HEK293 (cell line): ENCODE results near the gene PTPRF.
A peak's percentile ranks its signal among the peaks of the same experiment; 100 is the strongest.
"Not testable (repeated sequence)": the region's sequence is repeated elsewhere in the genome, so short reads cannot be mapped to it uniquely, and the experiment has no call there.

Source experiments
- CTCF ChIA-PET: fragments of 350-600 bp; formaldehyde crosslinking; extraction: SDS; loops from one replicate; lab custom pipeline; 2021; ENCODE audit warnings: antibody characterized with exemption; lab: Yijun Ruan, JAX
- POLR2A ChIA-PET: fragments of 300-600 bp; formaldehyde crosslinking; extraction: SDS; loops from one replicate; lab custom pipeline; 2020; ENCODE audit warnings: antibody characterized with exemption, inconsistent platforms; lab: Yijun Ruan, JAX
- H3K27ac ChIP-seq: fragments of 200-500 bp; sonication (Bioruptor generic); 2 replicates; pipeline ENCODE4 v1.5.1; 2014; ENCODE audit warnings: low read depth, low read length, control low read depth, inconsistent platforms; ENCODE audit errors: extremely low read depth
- H3K36me3 ChIP-seq, 2 experiments: fragments of 200-500 bp in 1 of 2; sonication (Bioruptor generic) in 1 of 2; 1 replicate in 1 of 2; 2 replicates in 1 of 2; pipeline ENCODE4 v1.5.1; 2014 to 2017; ENCODE audit warnings: inconsistent platforms in 2 of 2, low read length in 2 of 2; ENCODE audit not compliant: control insufficient read depth in 2 of 2, insufficient read depth in 1 of 2
- H3K4me1 ChIP-seq: fragments of 200-500 bp; sonication (Bioruptor generic); 2 replicates; pipeline ENCODE4 v1.5.1; 2014; ENCODE audit warnings: mild to moderate bottlenecking, low read length, inconsistent platforms; ENCODE audit not compliant: control insufficient read depth, insufficient read depth
- H3K4me3 ChIP-seq: 2 replicates; pipeline ENCODE4 v1.5.1; 2011; ENCODE audit warnings: low read depth, mild to moderate bottlenecking, control low read depth, low read length, moderate library complexity
- H3K9me3 ChIP-seq: fragments of 200-500 bp; sonication (Bioruptor generic); 2 replicates; pipeline ENCODE4 v1.5.1; 2014; ENCODE audit warnings: low read depth, low read length, inconsistent platforms; ENCODE audit not compliant: control insufficient read depth, insufficient read depth
- MYNN ChIP-seq: fragments of 450-650 bp; formaldehyde crosslinking; IDR thresholded peaks from 2 replicates; pipeline ENCODE4 v1.5.1; 2016; ENCODE audit warnings: missing biosample characterization, missing genetic modification characterization, borderline replicate concordance
- MZF1 ChIP-seq: fragments of 450-650 bp; formaldehyde crosslinking; IDR thresholded peaks from 2 replicates; pipeline ENCODE4 v1.5.1; 2017; ENCODE audit warnings: missing biosample characterization, missing genetic modification characterization, borderline replicate concordance
- TRIM28 ChIP-seq: IDR thresholded peaks from 2 replicates; pipeline ENCODE4 v1.6.1; 2011; ENCODE audit warnings: low read length, control low read depth, borderline replicate concordance
- YY1 ChIP-seq: fragments of 450-650 bp; formaldehyde crosslinking; IDR thresholded peaks from 2 replicates; pipeline ENCODE4 v1.5.1; 2018; ENCODE audit warnings: missing biosample characterization, missing genetic modification characterization
- ZBTB17 ChIP-seq: fragments of 450-650 bp; formaldehyde crosslinking; IDR thresholded peaks from 2 replicates; pipeline ENCODE4 v1.5.1; 2016; ENCODE audit warnings: missing biosample characterization, missing genetic modification characterization
- ZBTB21 ChIP-seq: fragments of 450-650 bp; formaldehyde crosslinking; IDR thresholded peaks from 2 replicates; pipeline ENCODE4 v1.5.1; 2017; ENCODE audit warnings: missing biosample characterization, missing genetic modification characterization
- ZBTB48 ChIP-seq: fragments of 450-650 bp; formaldehyde crosslinking; IDR thresholded peaks from 2 replicates; pipeline ENCODE4 v1.5.1; 2016; ENCODE audit warnings: missing biosample characterization, missing genetic modification characterization
- ZBTB49 ChIP-seq: fragments of 450-650 bp; formaldehyde crosslinking; IDR thresholded peaks from 2 replicates; pipeline ENCODE4 v1.5.1; 2016; ENCODE audit warnings: missing biosample characterization, missing genetic modification characterization, low read depth
- ZNF112 ChIP-seq: fragments of 450-650 bp; formaldehyde crosslinking; IDR thresholded peaks from 2 replicates; pipeline ENCODE4 v1.5.0; 2017; ENCODE audit warnings: missing biosample characterization, missing genetic modification characterization
- ZNF138 ChIP-seq: fragments of 450-650 bp; formaldehyde crosslinking; IDR thresholded peaks from 2 replicates; pipeline ENCODE4 v1.5.1; 2016; ENCODE audit warnings: missing biosample characterization, missing genetic modification characterization, borderline replicate concordance
- ZNF2 ChIP-seq: fragments of 450-650 bp; formaldehyde crosslinking; IDR thresholded peaks from 2 replicates; pipeline ENCODE4 v1.5.1; 2016; ENCODE audit warnings: missing biosample characterization, missing genetic modification characterization
- ZNF248 ChIP-seq: fragments of 450-650 bp; formaldehyde crosslinking; IDR thresholded peaks from 2 replicates; pipeline ENCODE4 v1.5.1; 2017; ENCODE audit warnings: missing biosample characterization, missing genetic modification characterization
- ZNF302 ChIP-seq: fragments of 450-650 bp; formaldehyde crosslinking; IDR thresholded peaks from 2 replicates; pipeline ENCODE4 v1.5.1; 2016; ENCODE audit warnings: missing biosample characterization, missing genetic modification characterization, low read depth
- ZNF398 ChIP-seq: fragments of 450-650 bp; formaldehyde crosslinking; IDR thresholded peaks from 2 replicates; pipeline ENCODE4 v1.5.1; 2017; ENCODE audit warnings: missing biosample characterization, missing genetic modification characterization
- ZNF514 ChIP-seq: fragments of 450-650 bp; formaldehyde crosslinking; IDR thresholded peaks from 2 replicates; pipeline ENCODE4 v1.5.1; 2016; ENCODE audit warnings: missing biosample characterization, missing genetic modification characterization
- ZNF555 ChIP-seq: fragments of 450-650 bp; formaldehyde crosslinking; conservative IDR thresholded peaks from 2 replicates; pipeline ENCODE4 v1.5.1; 2017; ENCODE audit warnings: missing biosample characterization, mild to moderate bottlenecking, missing genetic modification characterization, inconsistent platforms
- ZNF561 ChIP-seq: fragments of 450-650 bp; IDR thresholded peaks from 2 replicates; pipeline ENCODE4 v1.5.1; 2018; ENCODE audit warnings: missing biosample characterization, missing genetic modification characterization, borderline replicate concordance
- ZNF596 ChIP-seq: fragments of 450-650 bp; IDR thresholded peaks from 2 replicates; pipeline ENCODE4 v1.5.0; 2018; ENCODE audit warnings: missing biosample characterization, mild to moderate bottlenecking, missing genetic modification characterization, moderate library complexity
- ZNF600 ChIP-seq: fragments of 450-650 bp; formaldehyde crosslinking; IDR thresholded peaks from 2 replicates; pipeline ENCODE4 v1.5.1; 2016; ENCODE audit warnings: missing biosample characterization, missing genetic modification characterization
- TF ChIP-seq, protein P1 (sequence below): fragments of 450-650 bp; formaldehyde crosslinking; IDR thresholded peaks from 2 replicates; pipeline ENCODE4 v1.5.1; 2016; ENCODE audit warnings: missing biosample characterization, missing genetic modification characterization
- TF ChIP-seq, protein P2 (sequence below): fragments of 450-650 bp; formaldehyde crosslinking; IDR thresholded peaks from 2 replicates; pipeline ENCODE4 v1.5.1; 2017; ENCODE audit warnings: missing biosample characterization, missing genetic modification characterization

Gene PTPRF

DNA sequence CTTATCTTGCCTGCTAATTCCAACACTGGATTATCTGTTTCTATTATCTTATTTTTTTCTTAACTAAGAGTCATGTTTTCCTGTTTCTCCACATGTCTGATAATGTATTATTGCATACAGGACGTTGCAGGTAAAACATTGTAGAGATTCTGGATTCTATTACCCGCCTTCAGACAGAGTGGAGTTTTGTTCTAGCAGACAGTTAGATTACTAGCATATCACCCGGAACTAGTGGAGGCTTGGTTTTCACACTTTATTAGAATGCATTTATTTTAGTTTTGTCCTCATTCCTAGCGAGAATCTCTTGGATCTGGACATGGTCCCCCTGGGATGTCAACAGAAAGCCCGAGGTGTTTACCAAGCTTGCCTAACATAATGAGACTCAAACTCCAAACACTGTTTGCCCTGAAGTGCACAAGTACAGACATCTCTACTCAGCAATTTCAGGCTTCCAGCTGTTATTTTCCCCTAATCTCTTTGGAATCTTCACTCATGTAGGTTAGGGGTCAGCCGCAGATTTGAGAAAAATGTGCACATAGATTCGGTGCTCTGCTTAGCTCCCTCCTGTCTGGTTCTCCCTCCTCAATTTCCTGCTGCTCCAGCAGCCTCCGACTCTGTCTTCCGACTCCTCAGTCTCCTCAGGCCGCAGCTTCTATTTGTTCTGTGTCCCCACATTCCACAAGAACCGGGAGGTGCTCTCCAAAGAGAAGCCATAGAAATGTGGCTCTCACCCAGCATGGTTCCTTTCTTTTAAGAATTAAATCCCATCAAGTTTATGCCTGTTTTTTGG, 36.8 kb upstream of the PTPRF start:
- TF ChIP-seq ZBTB17 (tag by site-specific recombination) = 0 out of 2 replicates have a peak, but pooled peaks have one; percentile 20
- no peak for TF ChIP-seq MYNN (tag by site-specific recombination)
- TF ChIP-seq, protein P1, sequence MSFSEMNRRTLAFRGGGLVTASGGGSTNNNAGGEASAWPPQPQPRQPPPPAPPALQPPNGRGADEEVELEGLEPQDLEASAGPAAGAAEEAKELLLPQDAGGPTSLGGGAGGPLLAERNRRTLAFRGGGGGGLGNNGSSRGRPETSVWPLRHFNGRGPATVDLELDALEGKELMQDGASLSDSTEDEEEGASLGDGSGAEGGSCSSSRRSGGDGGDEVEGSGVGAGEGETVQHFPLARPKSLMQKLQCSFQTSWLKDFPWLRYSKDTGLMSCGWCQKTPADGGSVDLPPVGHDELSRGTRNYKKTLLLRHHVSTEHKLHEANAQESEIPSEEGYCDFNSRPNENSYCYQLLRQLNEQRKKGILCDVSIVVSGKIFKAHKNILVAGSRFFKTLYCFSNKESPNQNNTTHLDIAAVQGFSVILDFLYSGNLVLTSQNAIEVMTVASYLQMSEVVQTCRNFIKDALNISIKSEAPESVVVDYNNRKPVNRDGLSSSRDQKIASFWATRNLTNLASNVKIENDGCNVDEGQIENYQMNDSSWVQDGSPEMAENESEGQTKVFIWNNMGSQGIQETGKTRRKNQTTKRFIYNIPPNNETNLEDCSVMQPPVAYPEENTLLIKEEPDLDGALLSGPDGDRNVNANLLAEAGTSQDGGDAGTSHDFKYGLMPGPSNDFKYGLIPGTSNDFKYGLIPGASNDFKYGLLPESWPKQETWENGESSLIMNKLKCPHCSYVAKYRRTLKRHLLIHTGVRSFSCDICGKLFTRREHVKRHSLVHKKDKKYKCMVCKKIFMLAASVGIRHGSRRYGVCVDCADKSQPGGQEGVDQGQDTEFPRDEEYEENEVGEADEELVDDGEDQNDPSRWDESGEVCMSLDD (tag by site-specific recombination) = no peak
- Histone ChIP-seq H3K4me1 (no peaks in the 10 kb centered on the region), H3K27ac (no peak overlapping the region), H3K9me3 (no peaks in the 10 kb centered on the region), H3K36me3 (no peaks in the 10 kb centered on the region), H3K4me3 (no peak overlapping the region)
- ChIA-PET POLR2A (no interaction called here), CTCF (no interaction called here)

- no peaks in the 10 kb centered on the region for H3K9me3 ChIP-seq
- CTCF ChIA-PET = no interaction called here
These were observed 35.5 kb upstream of the PTPRF start for GRCh38 chr1:43495204-43495603.

DNA sequence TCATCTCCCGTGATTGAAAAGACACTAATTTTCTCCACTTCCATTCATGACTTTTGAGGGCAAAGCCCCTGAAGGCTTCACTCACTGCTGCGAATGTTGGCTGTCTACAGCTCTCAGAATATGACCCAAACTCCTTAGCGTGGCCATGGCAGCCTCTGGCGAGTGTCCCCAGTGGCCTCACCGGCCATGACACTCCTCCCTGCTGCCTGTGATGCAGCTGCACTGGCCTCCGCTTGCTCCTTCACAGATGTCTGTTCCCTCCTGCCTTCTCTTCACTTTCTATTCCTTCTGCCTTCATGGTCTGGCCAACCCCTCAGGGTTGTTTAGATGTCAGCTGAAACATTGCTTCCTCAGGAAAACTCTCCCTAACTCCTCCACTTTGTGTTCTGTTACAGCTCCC, 30.8 kb upstream of the PTPRF start:
- no peak overlapping the region for H3K27ac ChIP-seq
- no peaks in the 10 kb centered on the region for H3K36me3 ChIP-seq
- ChIA-PET CTCF (no interaction called here), POLR2A (no interaction called here)
- no peak for TF ChIP-seq ZNF561
- TF ChIP-seq ZNF596 = no peak
- no peak for TF ChIP-seq ZNF248 (tag by site-specific recombination)
- no peak for TF ChIP-seq ZNF514 (tag by site-specific recombination)
- no peak for TF ChIP-seq ZBTB21 (tag by site-specific recombination)
- TF ChIP-seq ZNF112 (tag by site-specific recombination) = no peak
- no peak for TF ChIP-seq MZF1 (tag by site-specific recombination)
- TF ChIP-seq YY1 = no peak
- TF ChIP-seq, protein P2, sequence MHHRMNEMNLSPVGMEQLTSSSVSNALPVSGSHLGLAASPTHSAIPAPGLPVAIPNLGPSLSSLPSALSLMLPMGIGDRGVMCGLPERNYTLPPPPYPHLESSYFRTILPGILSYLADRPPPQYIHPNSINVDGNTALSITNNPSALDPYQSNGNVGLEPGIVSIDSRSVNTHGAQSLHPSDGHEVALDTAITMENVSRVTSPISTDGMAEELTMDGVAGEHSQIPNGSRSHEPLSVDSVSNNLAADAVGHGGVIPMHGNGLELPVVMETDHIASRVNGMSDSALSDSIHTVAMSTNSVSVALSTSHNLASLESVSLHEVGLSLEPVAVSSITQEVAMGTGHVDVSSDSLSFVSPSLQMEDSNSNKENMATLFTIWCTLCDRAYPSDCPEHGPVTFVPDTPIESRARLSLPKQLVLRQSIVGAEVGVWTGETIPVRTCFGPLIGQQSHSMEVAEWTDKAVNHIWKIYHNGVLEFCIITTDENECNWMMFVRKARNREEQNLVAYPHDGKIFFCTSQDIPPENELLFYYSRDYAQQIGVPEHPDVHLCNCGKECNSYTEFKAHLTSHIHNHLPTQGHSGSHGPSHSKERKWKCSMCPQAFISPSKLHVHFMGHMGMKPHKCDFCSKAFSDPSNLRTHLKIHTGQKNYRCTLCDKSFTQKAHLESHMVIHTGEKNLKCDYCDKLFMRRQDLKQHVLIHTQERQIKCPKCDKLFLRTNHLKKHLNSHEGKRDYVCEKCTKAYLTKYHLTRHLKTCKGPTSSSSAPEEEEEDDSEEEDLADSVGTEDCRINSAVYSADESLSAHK = no peak
- no peak for TF ChIP-seq ZBTB49
- TF ChIP-seq ZNF555 (tag by site-specific recombination) = no peak
- no peak for TF ChIP-seq ZNF2
- TF ChIP-seq ZNF398 (tag by site-specific recombination) = no peak
- no peak overlapping the region for H3K4me3 ChIP-seq
- no peaks in the 10 kb centered on the region for H3K9me3 ChIP-seq
- H3K4me1 ChIP-seq = no peaks in the 10 kb centered on the region

More at GRCh38 chr1:43495204-43495603, 35.5 kb upstream of the PTPRF start:
- TF ChIP-seq ZBTB48 = no peak
- TF ChIP-seq ZNF600 (tag by site-specific recombination) = no peak
- TF ChIP-seq TRIM28 = 0 out of 2 replicates have a peak, but pooled peaks have one; percentile 35
- no peak for TF ChIP-seq ZNF302
- TF ChIP-seq ZNF138 = no peak
- POLR2A ChIA-PET = no interaction called here
- H3K36me3 ChIP-seq = no peaks in the 10 kb centered on the region
- H3K4me1 ChIP-seq = no peaks in the 10 kb centered on the region
- H3K4me3 ChIP-seq = no peak overlapping the region
- H3K27ac ChIP-seq = no peak overlapping the region

- CTCF ChIA-PET, H3K36me3 ChIP-seq, POLR2A ChIA-PET, H3K27ac ChIP-seq, H3K4me3 ChIP-seq, H3K9me3 ChIP-seq, H3K4me1 ChIP-seq: not testable (repeated sequence)
These were observed 28.9 kb upstream of the PTPRF start for GRCh38 chr1:43501806-43502205.
